Spleen (tissue), 11 donors: ENCODE measurements around the gene LASP1. TPM values are rescaled to one million over a fixed set of nuclear protein-coding genes. Genes with fewer than 3 reads are reported as not detected.

ENCODE experiments used
- DNase-seq: peaks from one replicate; pipeline ENCODE4 v3.0.0-alpha.2; 2020
- H3K27ac ChIP-seq, 8 donors: fragments of 200-600 bp; sonication (generic) in 7 of 8; 1 replicate in 4 of 8; 2 replicates in 4 of 8; pipeline versions ENCODE4 v1.5.0 to v1.8.0; 2016 to 2021; ENCODE audit warnings: inconsistent platforms in 4 of 8, mild to moderate bottlenecking in 4 of 8, moderate library complexity in 1 of 8
- H3K27me3 ChIP-seq, 7 donors: fragments of 200-600 bp; sonication (generic) in 6 of 7; replicated peaks in 1 of 7; 1 replicate in 4 of 7; 2 replicates in 3 of 7; pipeline versions ENCODE4 v1.5.0 to v1.8.0; 2016 to 2021; ENCODE audit warnings: inconsistent platforms in 3 of 7, mild to moderate bottlenecking in 1 of 7
- H3K36me3 ChIP-seq, 6 donors: fragments of 200-600 bp; sonication (generic) in 5 of 6; 1 replicate in 4 of 6; 2 replicates in 2 of 6; pipeline versions ENCODE4 v1.5.0 to v1.8.0; 2016 to 2021; ENCODE audit warnings: inconsistent platforms in 2 of 6
- H3K4me1 ChIP-seq, 6 donors: fragments of 200-600 bp; sonication (generic) in 5 of 6; 1 replicate in 3 of 6; 2 replicates in 3 of 6; pipeline versions ENCODE4 v1.5.0 to v1.8.0; 2016 to 2021; ENCODE audit warnings: inconsistent platforms in 3 of 6
- H3K4me3 ChIP-seq, 8 donors: fragments of 200-600 bp; sonication (generic) in 7 of 8; 1 replicate in 4 of 8; 2 replicates in 4 of 8; pipeline versions ENCODE4 v1.5.0 to v1.8.0; 2016 to 2021; ENCODE audit warnings: inconsistent platforms in 4 of 8, mild to moderate bottlenecking in 4 of 8, moderate library complexity in 2 of 8
- H3K9me3 ChIP-seq, 8 donors: fragments of 200-600 bp; sonication (generic) in 7 of 8; 1 replicate in 4 of 8; 2 replicates in 4 of 8; pipeline versions ENCODE4 v1.5.0 to v1.8.0; 2016 to 2021; ENCODE audit warnings: inconsistent platforms in 4 of 8
- CTCF ChIP-seq, 11 experiments: fragments of 200-600 bp in 7 of 11; fragments of 450-650 bp in 4 of 11; sonication (generic) in 4 of 11; IDR thresholded peaks in 8 of 11; conservative IDR thresholded peaks in 3 of 11; 1 replicate in 7 of 11; 2 replicates in 4 of 11; pipeline versions ENCODE4 v1.4.0 to v1.8.0; 2016 to 2021; ENCODE audit warnings: antibody characterized with exemption in 11 of 11, inconsistent platforms in 4 of 11, mild to moderate bottlenecking in 1 of 11
- POLR2A ChIP-seq, 3 donors: fragments of 450-650 bp; IDR thresholded peaks; one replicate each; pipeline ENCODE4 v1.5.1; 2017; ENCODE audit warnings: antibody characterized with exemption in 3 of 3, mild to moderate bottlenecking in 1 of 3
- POLR2AphosphoS5 ChIP-seq, 3 donors: sonication (generic); formaldehyde crosslinking; IDR thresholded peaks; one replicate each; pipeline ENCODE4 v1.5.1; 2017; ENCODE audit warnings: antibody characterized with exemption in 3 of 3
- WGBS, 5 donors: extraction: QIAGEN DNeasy Blood & Tissue Kit in 3 of 5; methylation state at CpG; one replicate each; pipeline versions ENCODE4 v1.1.5 to v1.1.7; 2013 to 2018; 5-methylcytosine and 5-hydroxymethylcytosine counted together
- intact Hi-C: fragments of 100-400 bp; cut with DNase I; formaldehyde crosslinking; loops from one replicate; pipeline ENCODE4 v1.15.0; 2023; ENCODE audit warnings: low total_unique reads
- polyA plus RNA-seq, 3 donors: library from polyadenylated mRNA; stranded (reverse); fragments of 200-250 nt; gene quantifications; one replicate each; pipeline ENCODE4 v1.2.1, GENCODE V29; 2013
- total RNA-seq, 7 donors: library from RNA; depleted of rRNA in 3 of 7; stranded (reverse); fragments of >200 nt in 3 of 7; fragmentation: NEBNext Ultra II Directional in 4 of 7; extraction: Animal tissue kit (Norgen Biotek cat#: 25700) in 4 of 7; gene quantifications; one replicate each; pipeline versions ENCODE4 v1.1.0 to v1.2.1, GENCODE V29; 2016 to 2021
- donor health status: healthy with polysubstance abuse.
- donor health status: DM: no; HTN: no; CAD: no; lungs with moderate emphysema.
- donor health status: DM: no; HTN: no; CAD: no.
- donor health status: Bipolar disorder and iron deficiency.
- donor health status: healthy.
- donor health status: DM: no; HTN: no; CAD: no.
- donor health status: DM: yes; HTN: yes; CAD: no.

Gene LASP1
- total and polyA plus RNA-seq, 10 donors = 38.8 to 196 (median 143) TPM

DNA sequence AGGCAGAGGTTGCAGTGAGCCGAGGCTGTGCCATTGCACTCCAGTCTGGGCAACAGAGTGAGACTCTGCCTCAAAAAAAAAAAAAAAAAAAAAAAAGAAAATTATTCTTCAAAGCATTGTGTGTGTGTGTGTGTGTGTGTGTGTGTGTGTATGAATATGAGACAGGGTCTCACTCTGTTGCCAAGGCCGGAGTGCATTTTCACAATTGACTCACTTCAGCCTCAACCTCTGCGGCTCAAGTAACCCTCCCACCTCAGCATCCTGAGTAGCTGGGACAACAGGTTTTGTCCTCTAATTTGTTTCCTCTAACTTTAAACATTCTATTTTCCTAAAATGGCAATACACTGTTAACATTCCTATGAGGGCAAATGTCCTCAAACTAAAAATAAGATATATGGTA, 89.7 kb downstream of the LASP1 start:
- H3K9me3 ChIP-seq = no peaks in the 10 kb centered on the region
- 77 to 92% (median 81%) methylated on average over 3 of the region's 3 CpGs for WGBS, 5 donors
- no peak overlapping the region for H3K27ac ChIP-seq
- TF ChIP-seq CTCF (IDR thresholded peaks at IDR 0.05 in 8 of 11, conservative IDR thresholded peaks at IDR 0.05 in 3 of 11) (no peak), POLR2AphosphoS5 (IDR thresholded peaks at IDR 0.05) (no peak), POLR2A (IDR thresholded peaks at IDR 0.05) (no peak)
- H3K27me3 ChIP-seq = no peaks in the 10 kb centered on the region
- intact Hi-C loops = no loop called here
- peaks cover 0 to 23% (median 0%) of the 10 kb centered on the region in 6 donors for H3K4me1 ChIP-seq
- no peak overlapping the region for H3K4me3 ChIP-seq
- DNase-seq = no peak
- no peaks in the 10 kb centered on the region for H3K36me3 ChIP-seq

GRCh38 chr17:38960402-38960801, 90.5 kb downstream of the LASP1 start:
- peaks cover 0 to 23% (median 0%) of the 10 kb centered on the region in 6 donors for H3K4me1 ChIP-seq
- intact Hi-C loops = no loop called here
- TF ChIP-seq POLR2A (IDR thresholded peaks at IDR 0.05) (no peak), CTCF (IDR thresholded peaks at IDR 0.05 in 8 of 11, conservative IDR thresholded peaks at IDR 0.05 in 3 of 11) (no peak), POLR2AphosphoS5 (IDR thresholded peaks at IDR 0.05) (no peak)
- DNase-seq = no peak
- H3K4me3 ChIP-seq = no peak overlapping the region
- no peaks in the 10 kb centered on the region for H3K27me3 ChIP-seq
- H3K9me3 ChIP-seq = no peaks in the 10 kb centered on the region
- no peak overlapping the region for H3K27ac ChIP-seq
- WGBS, 5 donors = 54 to 71% (median 65%) methylated on average over 5 of the region's 5 CpGs
- H3K36me3 ChIP-seq = no peaks in the 10 kb centered on the region

GRCh38 chr17:38961413-38961812, 91.6 kb downstream of the LASP1 start:
- Histone ChIP-seq H3K4me3 (no peak overlapping the region), H3K9me3 (no peaks in the 10 kb centered on the region), H3K27ac (no peak overlapping the region), H3K4me1 (peaks cover 0 to 23% (median 0%) of the 10 kb centered on the region in 6 donors), H3K27me3 (no peaks in the 10 kb centered on the region), H3K36me3 (no peaks in the 10 kb centered on the region)
- no peak for DNase-seq
- WGBS, 5 donors = 60 to 67% (median 61%) methylated on average over 4 of the region's 4 CpGs
- no peak for TF ChIP-seq POLR2A (IDR thresholded peaks at IDR 0.05)
- no peak for TF ChIP-seq POLR2AphosphoS5 (IDR thresholded peaks at IDR 0.05)
- TF ChIP-seq CTCF (IDR thresholded peaks at IDR 0.05 in 8 of 11, conservative IDR thresholded peaks at IDR 0.05 in 3 of 11) = no peak
- intact Hi-C loops = no loop called here

DNA sequence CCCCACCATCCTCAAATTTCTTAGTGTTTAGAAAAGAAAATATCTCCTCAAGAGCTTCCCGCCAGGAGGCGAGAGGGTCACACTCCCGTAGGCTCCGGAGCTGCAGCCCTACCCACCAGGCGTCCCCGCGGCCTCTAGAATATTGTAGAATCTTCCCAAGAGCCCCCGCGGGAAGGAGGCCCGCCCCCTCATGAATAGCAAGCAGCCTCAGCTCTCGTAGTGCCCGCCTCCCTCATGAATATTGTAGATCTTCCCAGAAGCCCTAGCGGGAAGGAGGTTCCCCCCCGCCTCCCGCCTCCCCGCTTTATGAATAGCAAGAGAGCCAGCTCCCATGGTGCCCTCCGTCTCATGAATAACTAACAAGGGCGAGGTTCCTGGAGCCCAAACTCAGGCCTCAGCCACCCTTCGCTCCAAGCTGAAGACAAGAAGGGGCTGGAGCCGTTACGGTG, 97.5 kb downstream of the LASP1 start, which contains the start of gene FBXO47:
Gene FBXO47 (minus strand): TSS at position 114 of the 449 bp plus-strand sequence. CDS start 4,378 bp downstream, outside the sequence.
- Histone ChIP-seq H3K9me3 (no peaks in the 10 kb centered on the region), H3K27ac (peak within 1 kb of the TSS in 7 of 8 donors; percentile 69 to 83 (median 75)), H3K4me1 (peaks cover 0 to 15% (median 1%) of the 10 kb centered on the region in 6 donors), H3K27me3 (no peaks in the 10 kb centered on the region), H3K4me3 (peak within 1 kb of the TSS in 4 of 8 donors; percentile 9 to 46 (median 22)), H3K36me3 (no peaks in the 10 kb centered on the region)
- TF ChIP-seq POLR2AphosphoS5 (IDR thresholded peaks at IDR 0.05) (peak; percentile 62 to 81 (median 74)), POLR2A (IDR thresholded peaks at IDR 0.05) (no peak), CTCF (IDR thresholded peaks at IDR 0.05 in 8 of 11, conservative IDR thresholded peaks at IDR 0.05 in 3 of 11) (peak in 3 of 11 experiments; percentile 17 to 26 (median 19))
- 12 to 60% (median 24%) methylated on average over 21 of the region's 21 CpGs for WGBS, 5 donors
- peak; percentile 95 for DNase-seq
- intact Hi-C loops = no loop called here
